Naive B cell (primary cell): Measurements from ENCODE around the gene NR4A1. TPM values are rescaled to one million over a fixed set of nuclear protein-coding genes. Genes with fewer than 3 reads are reported as not detected.

Experiments used
- ATAC-seq, 2 donors: fragments of 150-1000 bp; cut with Tn5 transposase; 2 replicates each; pipeline ENCODE4 v1.10.0; 2021; ENCODE audit warnings: low read depth in 2 of 2, mild to moderate bottlenecking in 2 of 2, moderate library complexity in 2 of 2
- DNase-seq: peaks from one replicate; pipeline ENCODE4 v3.0.0; 2022
- H3K27ac Mint-ChIP-seq, 6 donors: one replicate each; pipeline ENCODE4 v1.8.0; 2020 to 2022; ENCODE audit warnings: mild to moderate bottlenecking in 6 of 6, mixed read lengths in 6 of 6, moderate library complexity in 5 of 6, inconsistent platforms in 2 of 6
- H3K27me3 Mint-ChIP-seq, 3 donors: one replicate each; pipeline ENCODE4 v1.8.0; 2021 to 2022; ENCODE audit warnings: mixed read lengths in 3 of 3, mild to moderate bottlenecking in 1 of 3
- H3K36me3 Mint-ChIP-seq, 2 donors: one replicate each; pipeline ENCODE4 v1.8.0; 2020 to 2022; ENCODE audit warnings: mixed read lengths in 2 of 2, inconsistent platforms in 1 of 2, mild to moderate bottlenecking in 1 of 2
- H3K4me1 Mint-ChIP-seq, 3 donors: one replicate each; pipeline ENCODE4 v1.8.0; 2020 to 2022; ENCODE audit warnings: mixed read lengths in 3 of 3, inconsistent platforms in 1 of 3, mild to moderate bottlenecking in 1 of 3, moderate library complexity in 1 of 3
- H3K4me3 Mint-ChIP-seq, 8 donors: one replicate each; pipeline ENCODE4 v1.8.0; 2020 to 2022; ENCODE audit warnings: mild to moderate bottlenecking in 8 of 8, mixed read lengths in 8 of 8, moderate library complexity in 8 of 8, inconsistent platforms in 2 of 8
- H3K9me3 Mint-ChIP-seq, 7 donors: one replicate each; pipeline ENCODE4 v1.8.0; 2020 to 2022; ENCODE audit warnings: mixed read lengths in 7 of 7, mild to moderate bottlenecking in 5 of 7, inconsistent platforms in 2 of 7, moderate library complexity in 1 of 7
- polyA plus RNA-seq, 6 donors: library from polyadenylated mRNA; unstranded; fragments of 300-500 nt; fragmentation: Illumina TruSeq; gene quantifications; one replicate each; pipeline ENCODE4 v1.2.3, GENCODE V29; 2021; ENCODE audit warnings: low read depth in 6 of 6

The NR4A1 gene
- polyA plus RNA-seq, 6 donors from 2014 or later, result 6.7 to 24.9 (median 12.6) TPM

DNA sequence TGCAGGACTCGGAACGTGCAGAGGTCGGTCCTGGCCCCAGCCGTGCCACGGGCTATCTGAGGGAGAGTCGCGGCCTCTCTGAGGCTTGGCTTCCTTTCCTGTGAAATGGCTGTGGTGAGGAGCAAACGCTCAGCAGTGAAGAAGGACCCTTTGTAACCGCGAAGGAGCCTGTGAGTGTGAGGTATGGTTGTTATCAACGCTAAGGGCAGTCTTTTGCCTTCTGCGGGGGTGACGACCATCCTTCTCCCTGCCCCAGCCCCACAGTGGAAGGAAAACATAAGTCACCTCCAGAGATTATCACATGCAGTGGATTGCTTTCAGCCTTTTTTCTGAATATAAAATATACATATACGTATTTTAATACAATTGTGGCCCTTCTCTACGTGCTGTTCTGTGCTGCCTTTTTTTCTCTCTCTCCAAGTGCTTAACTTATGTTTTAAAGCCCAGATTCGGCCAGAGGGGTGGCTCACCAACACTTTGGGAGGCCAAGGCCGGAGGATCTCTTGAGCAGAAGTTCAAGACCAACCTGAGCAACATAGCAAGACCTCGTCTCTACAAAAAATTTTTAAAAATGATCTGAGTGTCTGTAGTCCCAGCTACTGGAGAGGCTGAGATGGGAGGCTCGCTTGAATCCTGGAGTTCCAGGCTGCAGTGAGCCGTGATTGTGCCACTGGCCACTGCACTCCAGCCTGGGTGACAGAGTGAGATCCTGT lies 27.1 kb upstream of the NR4A1 start:
- Mint-ChIP-seq H3K27ac (peak overlapping the region; percentile 74 to 91 (median 84)), H3K36me3 (no peaks in the 10 kb centered on the region), H3K27me3 (no peaks in the 10 kb centered on the region), H3K4me3 (peak overlapping the region; percentile 79 to 91 (median 82)), H3K4me1 (peaks cover 43 to 53% (median 52%) of the 10 kb centered on the region in 3 donors), H3K9me3 (no peaks in the 10 kb centered on the region)
- ATAC-seq (no peak), DNase-seq (no peak)

DNA sequence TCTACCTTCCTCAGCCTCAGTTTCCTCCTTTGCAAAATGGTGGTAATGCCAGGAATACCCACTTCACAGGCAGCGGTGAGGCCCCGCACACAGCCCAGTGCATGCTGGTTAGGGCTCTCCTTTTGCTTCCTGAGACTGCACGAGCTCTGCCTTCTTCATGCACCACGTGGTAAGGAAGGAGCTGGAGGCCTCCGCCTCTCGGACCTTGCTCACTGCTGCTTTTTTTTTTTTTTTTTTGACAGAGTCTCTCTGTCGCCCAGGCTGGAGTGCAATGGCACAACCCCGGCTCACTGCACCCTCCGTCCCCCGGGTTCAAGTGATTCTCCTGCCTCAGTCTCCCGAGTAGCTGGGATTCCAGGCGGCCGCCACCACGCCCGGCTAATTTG lies 26.4 kb upstream of the NR4A1 start:
- Mint-ChIP-seq H3K27ac (peak overlapping the region in 5 of 6 donors; percentile 91 to 98 (median 93)), H3K4me3 (peak overlapping the region; percentile 59 to 96 (median 86)), H3K4me1 (peaks cover 43 to 53% (median 52%) of the 10 kb centered on the region in 3 donors), H3K9me3 (no peaks in the 10 kb centered on the region), H3K36me3 (no peaks in the 10 kb centered on the region), H3K27me3 (no peaks in the 10 kb centered on the region)
- ATAC-seq (no peak), DNase-seq (no peak)

- no peak for ATAC-seq
- Mint-ChIP-seq H3K4me3 (peak overlapping the region in 1 of 8 donors; percentile 82), H3K27ac (peak overlapping the region; percentile 85 to 96 (median 92)), H3K4me1 (peaks cover 29 to 40% (median 38%) of the 10 kb centered on the region in 3 donors), H3K9me3 (no peaks in the 10 kb centered on the region), H3K27me3 (no peaks in the 10 kb centered on the region), H3K36me3 (no peaks in the 10 kb centered on the region)
- DNase-seq, result no peak
Observed at GRCh38 chr12:52026263-52026662, 25.0 kb upstream of the NR4A1 start.

- Mint-ChIP-seq H3K36me3 (no peaks in the 10 kb centered on the region), H3K4me1 (peaks cover 31 to 37% (median 35%) of the 10 kb centered on the region in 3 donors), H3K27ac (peak overlapping the region; percentile 24 to 96 (median 80)), H3K27me3 (no peaks in the 10 kb centered on the region), H3K9me3 (no peaks in the 10 kb centered on the region), H3K4me3 (peak overlapping the region in 2 of 8 donors; percentile 29 to 50)
- ATAC-seq, result peak in 1 of 2 donors; percentile 14
- no peak for DNase-seq
Observed at GRCh38 chr12:52027085-52027843, 24.0 kb upstream of the NR4A1 start.

- H3K27me3 Mint-ChIP-seq, result no peaks in the 10 kb centered on the region
- no peak for ATAC-seq
- H3K4me3 Mint-ChIP-seq, result peak overlapping the region in 1 of 8 donors; percentile 41
- no peaks in the 10 kb centered on the region for H3K36me3 Mint-ChIP-seq
- peak overlapping the region in 4 of 6 donors; percentile 26 to 83 (median 63) for H3K27ac Mint-ChIP-seq
- DNase-seq, result no peak
- H3K9me3 Mint-ChIP-seq, result no peaks in the 10 kb centered on the region
- H3K4me1 Mint-ChIP-seq, result peaks cover 34 to 44% (median 34%) of the 10 kb centered on the region in 3 donors
Observed at GRCh38 chr12:52029685-52030084, 21.6 kb upstream of the NR4A1 start.

DNA sequence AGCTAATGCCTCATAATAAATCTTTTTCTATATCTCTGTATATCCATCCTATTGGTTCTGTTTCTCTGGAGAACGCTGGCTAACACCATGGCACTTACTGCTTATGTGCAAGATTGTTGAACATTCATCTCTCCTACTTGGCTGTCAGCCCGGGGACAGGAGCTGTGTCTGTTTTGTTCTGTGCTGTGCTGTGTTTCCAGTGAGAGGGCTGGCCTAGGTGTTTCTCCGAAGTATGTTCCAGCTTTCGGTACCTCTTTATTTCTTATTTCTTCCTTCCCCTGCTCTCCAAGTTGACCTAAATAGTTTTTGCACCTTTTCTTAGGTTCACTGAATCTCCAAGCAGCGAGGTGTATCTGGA lies 18.8 kb upstream of the NR4A1 start:
- Mint-ChIP-seq H3K27ac (peak overlapping the region; percentile 93 to 100 (median 98)), H3K4me3 (peak overlapping the region; percentile 74 to 90 (median 84)), H3K9me3 (no peaks in the 10 kb centered on the region), H3K36me3 (no peaks in the 10 kb centered on the region), H3K27me3 (no peaks in the 10 kb centered on the region), H3K4me1 (peaks cover 19 to 45% (median 35%) of the 10 kb centered on the region in 3 donors)
- DNase-seq, result peak; percentile 31
- peak; percentile 16 to 22 for ATAC-seq

- H3K9me3 Mint-ChIP-seq, result no peaks in the 10 kb centered on the region
- H3K27me3 Mint-ChIP-seq, result no peaks in the 10 kb centered on the region
- H3K36me3 Mint-ChIP-seq, result no peaks in the 10 kb centered on the region
- DNase-seq, result peak; percentile 95
- peaks cover 21 to 44% (median 35%) of the 10 kb centered on the region in 3 donors for H3K4me1 Mint-ChIP-seq
- ATAC-seq, result peak; percentile 77 to 79
- H3K27ac Mint-ChIP-seq, result peak overlapping the region; percentile 93 to 100 (median 98)
- peak overlapping the region; percentile 75 to 90 (median 87) for H3K4me3 Mint-ChIP-seq
Observed at GRCh38 chr12:52032804-52033445, 18.3 kb upstream of the NR4A1 start.

DNA sequence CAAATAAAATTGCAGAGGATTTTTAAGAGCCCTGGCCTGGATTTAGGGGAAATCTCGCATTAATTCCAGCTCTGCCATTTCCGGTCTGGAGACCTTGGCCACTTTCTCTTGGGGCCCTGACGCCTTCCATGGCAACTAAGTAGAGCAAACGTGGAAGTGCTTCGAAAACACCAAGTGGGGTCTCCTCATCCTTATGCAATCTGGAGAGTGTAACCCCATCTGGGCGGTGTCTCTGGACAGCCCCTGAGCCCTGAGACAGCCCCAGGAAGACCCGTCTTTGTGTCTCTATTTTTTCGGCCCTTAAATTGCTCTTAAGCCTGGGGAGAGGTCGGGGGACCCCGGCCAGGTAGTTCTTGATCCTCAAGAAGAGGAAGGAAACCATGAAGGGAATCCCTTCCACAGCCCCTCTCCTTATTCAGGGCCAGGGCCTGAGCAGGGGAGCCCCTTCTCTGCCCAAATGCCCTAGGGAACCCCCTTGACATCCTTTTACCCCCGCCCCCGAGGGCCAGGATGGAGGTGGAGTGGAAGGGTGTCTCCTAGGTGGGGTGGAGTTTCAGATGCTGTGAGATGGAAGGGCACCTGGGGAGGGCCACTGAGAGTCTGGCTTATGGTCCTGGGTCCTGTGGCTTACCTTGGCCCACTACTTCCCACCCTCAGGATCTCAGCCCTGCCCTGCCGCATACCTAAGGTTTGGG lies 17.6 kb upstream of the NR4A1 start:
- Mint-ChIP-seq H3K27ac (peak overlapping the region; percentile 93 to 100 (median 98)), H3K36me3 (no peaks in the 10 kb centered on the region), H3K4me3 (peak overlapping the region; percentile 75 to 90 (median 87)), H3K9me3 (no peaks in the 10 kb centered on the region), H3K4me1 (peaks cover 21 to 49% (median 40%) of the 10 kb centered on the region in 3 donors), H3K27me3 (no peaks in the 10 kb centered on the region)
- ATAC-seq, result no peak
- DNase-seq, result peak; percentile 44

- Mint-ChIP-seq H3K36me3 (no peaks in the 10 kb centered on the region), H3K27me3 (no peaks in the 10 kb centered on the region), H3K4me3 (peak overlapping the region in 6 of 8 donors; percentile 32 to 75 (median 60)), H3K9me3 (no peaks in the 10 kb centered on the region), H3K27ac (peak overlapping the region in 5 of 6 donors; percentile 93 to 100 (median 99)), H3K4me1 (peaks cover 30 to 55% (median 43%) of the 10 kb centered on the region in 3 donors)
- no peak for DNase-seq
- ATAC-seq, result no peak
Observed at GRCh38 chr12:52035190-52035589, 16.1 kb upstream of the NR4A1 start.

GRCh38 chr12:52035926-52036325 lies 15.3 kb upstream of the NR4A1 start:
- no peak for ATAC-seq
- H3K27me3 Mint-ChIP-seq, result no peaks in the 10 kb centered on the region
- H3K27ac Mint-ChIP-seq, result peak overlapping the region; percentile 93 to 98 (median 96)
- peaks cover 36 to 58% (median 50%) of the 10 kb centered on the region in 3 donors for H3K4me1 Mint-ChIP-seq
- no peak for DNase-seq
- peak overlapping the region; percentile 66 to 87 (median 78) for H3K4me3 Mint-ChIP-seq
- no peaks in the 10 kb centered on the region for H3K36me3 Mint-ChIP-seq
- H3K9me3 Mint-ChIP-seq, result no peaks in the 10 kb centered on the region

DNA sequence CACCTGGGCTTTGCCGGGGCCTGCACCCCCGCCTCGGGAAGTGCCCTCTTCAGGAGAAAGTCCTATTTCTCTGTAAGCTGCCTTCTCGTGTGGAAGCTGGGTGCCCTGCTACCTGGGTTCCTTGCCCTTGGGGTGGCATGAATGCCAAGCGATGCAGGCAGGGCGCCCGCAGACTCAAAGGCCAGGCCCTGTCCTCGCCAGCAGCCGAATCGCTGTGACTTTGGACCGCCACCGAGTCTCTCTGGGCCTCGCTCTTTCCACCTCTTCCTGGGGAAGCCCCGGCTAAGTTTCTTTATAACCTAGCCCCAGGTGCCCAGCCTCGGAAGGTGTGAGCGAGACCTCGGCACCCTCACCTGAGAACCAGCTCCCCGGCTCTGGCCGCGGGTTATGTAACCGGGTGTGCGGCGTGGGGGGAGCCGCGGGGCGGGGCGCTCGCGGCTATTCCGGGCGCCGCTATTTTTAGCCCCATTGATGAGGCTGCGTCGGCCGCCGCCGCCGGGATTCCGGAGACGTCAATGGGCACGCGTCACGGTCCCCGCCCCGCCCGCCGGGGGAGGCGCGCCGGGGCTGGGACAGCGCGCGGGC lies 14.6 kb upstream of the NR4A1 start:
- peaks cover 39 to 64% (median 54%) of the 10 kb centered on the region in 3 donors for H3K4me1 Mint-ChIP-seq
- H3K27me3 Mint-ChIP-seq, result no peaks in the 10 kb centered on the region

DNA sequence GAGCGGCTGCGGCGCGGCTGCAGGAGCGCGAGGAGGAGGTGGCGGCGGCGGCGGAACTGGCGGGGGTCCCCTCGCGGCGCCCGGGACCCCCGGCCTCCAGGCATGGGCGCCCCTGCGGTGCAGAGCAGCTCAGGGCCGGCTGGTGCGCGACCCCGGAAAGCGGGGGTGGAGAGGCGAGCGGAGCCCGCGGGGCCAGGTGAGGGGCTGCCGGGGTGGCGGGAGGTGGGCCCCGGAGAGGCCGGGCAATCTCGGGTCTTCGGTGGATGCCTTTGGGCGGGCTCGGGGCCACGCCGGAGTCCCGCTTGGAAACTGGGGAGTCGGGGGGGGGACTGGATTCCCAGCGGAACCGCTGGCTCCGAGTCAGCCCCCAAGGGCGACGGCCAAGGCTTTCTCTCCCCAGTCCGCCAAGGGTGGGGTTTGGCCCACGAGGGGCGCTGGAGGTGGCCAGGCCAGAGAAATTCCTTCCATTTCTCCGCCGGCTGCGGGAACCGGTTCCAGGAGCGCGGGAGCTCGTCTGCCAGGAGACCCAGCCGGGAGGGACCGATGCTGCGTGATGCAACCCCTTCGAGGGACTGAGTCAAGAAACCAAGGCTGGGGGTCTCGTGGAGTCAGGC lies 13.9 kb upstream of the NR4A1 start:
- H3K36me3 Mint-ChIP-seq, result no peaks in the 10 kb centered on the region
- no peaks in the 10 kb centered on the region for H3K9me3 Mint-ChIP-seq
- peak overlapping the region; percentile 69 to 90 (median 85) for H3K4me3 Mint-ChIP-seq
- H3K4me1 Mint-ChIP-seq, result peaks cover 43 to 66% (median 58%) of the 10 kb centered on the region in 3 donors
- peak overlapping the region; percentile 71 to 95 (median 86) for H3K27ac Mint-ChIP-seq
- DNase-seq, result no peak
- peak; percentile 3 to 9 for ATAC-seq
- H3K27me3 Mint-ChIP-seq, result no peaks in the 10 kb centered on the region

More for the DNA sequence above, 14.6 kb upstream of the NR4A1 start:
- ATAC-seq (peak; percentile 55 to 63), DNase-seq (peak; percentile 95)
- Mint-ChIP-seq H3K36me3 (no peaks in the 10 kb centered on the region), H3K27ac (peak overlapping the region; percentile 93 to 97 (median 94)), H3K9me3 (no peaks in the 10 kb centered on the region), H3K4me3 (peak overlapping the region; percentile 66 to 87 (median 78))
